ENCODE results near the gene CDK14.
"Not testable (repeated sequence)": the region's sequence is repeated elsewhere in the genome, so short reads cannot be mapped to it uniquely, and the experiment has no call there.

Gene CDK14

DNA sequence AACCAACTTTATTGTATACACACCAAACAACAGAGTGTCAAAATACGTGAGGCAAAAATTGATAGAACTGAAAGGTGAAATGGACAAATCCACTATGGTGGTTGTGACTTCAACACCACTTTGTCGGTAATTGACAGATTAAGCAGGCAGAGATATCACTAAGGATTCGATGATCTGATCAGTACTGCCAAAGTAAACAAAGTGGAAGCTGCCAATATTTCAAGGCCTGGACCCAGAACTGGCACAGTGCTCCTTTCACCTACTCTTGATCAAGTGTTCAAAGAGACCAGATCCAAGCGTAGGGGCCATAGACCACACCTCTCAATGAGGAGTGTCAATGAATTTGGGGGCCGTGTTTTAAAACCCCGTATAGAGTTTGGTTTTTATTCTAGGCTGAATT, 167.0 kb downstream of the CDK14 start:
- no peak for DNase-seq

DNA sequence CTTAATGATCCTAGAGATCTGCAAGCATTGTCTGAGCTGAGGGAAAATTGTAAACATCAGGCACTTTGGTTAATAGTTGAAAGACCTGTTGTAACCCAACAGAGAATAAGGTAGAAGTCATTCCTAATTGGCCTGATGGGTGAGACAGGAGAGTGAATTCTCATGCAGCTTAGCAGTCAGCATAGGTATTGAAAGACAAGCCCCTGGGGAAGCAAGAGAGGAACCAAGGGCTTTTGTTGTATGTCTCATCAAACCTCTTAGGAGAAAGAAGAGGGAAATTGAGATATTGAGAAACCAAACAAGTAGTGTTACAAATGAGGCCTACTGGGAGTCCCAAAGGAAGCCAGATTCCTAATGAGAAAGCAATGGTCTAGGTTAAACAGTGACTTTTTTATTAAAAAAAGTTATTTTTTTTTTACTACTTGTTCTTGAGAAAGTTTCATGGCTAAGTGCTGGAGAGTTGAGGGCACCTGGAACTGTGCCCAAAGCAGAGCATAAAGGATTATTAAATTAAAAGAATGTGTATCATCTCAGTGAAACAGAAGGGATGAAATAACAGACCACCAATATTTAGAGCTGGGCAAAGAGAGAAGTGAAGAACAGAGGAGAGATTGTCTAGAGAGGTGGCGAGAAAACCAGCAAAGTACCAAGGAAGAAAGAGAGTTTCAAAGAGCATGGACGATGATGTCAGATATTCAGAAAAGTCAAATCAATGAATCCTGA, 168.9 kb downstream of the CDK14 start:
- DNase-seq, result no peak

DNA sequence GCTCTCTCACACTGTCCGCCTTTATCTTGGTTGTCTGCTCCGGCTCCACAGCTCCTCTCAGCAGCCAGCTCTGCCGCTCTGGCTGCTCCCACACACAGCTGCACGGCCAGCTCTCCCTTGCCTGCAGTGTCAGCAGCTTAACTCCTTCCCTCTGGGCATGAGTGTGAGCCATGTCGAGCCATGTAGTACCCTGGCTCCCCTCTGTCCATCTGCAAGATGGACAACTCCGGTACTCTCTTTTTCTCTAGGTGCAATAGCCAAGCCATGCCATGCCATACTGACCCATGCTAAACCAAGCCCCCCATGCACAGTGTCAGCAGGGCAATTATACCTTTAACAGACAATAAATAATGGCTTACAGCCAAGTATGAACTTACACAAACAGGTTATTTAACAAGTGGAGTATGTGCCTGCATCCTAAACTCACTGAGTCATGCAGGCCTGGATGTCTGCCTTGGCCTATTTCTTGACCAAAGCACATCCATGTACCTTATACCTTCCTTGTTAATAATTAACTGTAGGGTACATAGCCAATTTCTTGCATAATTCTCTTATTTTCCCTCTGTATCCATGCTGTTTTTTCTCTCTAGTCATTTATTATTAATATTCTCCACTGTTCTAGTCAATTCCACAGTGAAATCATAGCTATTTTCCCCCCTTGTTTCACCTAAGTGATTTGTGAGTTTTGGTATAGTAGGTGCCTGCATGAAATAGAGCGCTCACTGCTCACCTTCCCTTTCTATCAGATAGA, 170.9 kb downstream of the CDK14 start:
- DNase-seq, result no peak

DNA sequence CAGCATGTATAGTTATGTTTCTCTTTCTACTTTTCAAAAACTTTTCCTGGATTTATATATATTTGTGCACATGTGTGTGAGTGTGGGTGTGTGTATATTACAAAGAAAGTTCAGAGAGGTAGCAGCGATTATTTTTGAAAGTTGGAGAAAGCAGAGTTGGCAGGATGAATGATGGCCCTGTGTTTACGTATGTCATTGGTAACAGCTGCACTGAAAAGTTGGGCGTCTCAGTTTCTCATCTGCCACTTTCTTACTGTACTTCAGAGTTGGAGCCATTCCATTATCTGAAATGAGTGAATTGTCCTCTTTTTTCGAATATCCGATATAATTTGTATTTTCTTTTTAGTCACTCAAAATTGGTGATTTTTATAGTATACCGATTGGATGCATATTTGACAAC, 172.2 kb downstream of the CDK14 start:
- no peak for DNase-seq

DNA sequence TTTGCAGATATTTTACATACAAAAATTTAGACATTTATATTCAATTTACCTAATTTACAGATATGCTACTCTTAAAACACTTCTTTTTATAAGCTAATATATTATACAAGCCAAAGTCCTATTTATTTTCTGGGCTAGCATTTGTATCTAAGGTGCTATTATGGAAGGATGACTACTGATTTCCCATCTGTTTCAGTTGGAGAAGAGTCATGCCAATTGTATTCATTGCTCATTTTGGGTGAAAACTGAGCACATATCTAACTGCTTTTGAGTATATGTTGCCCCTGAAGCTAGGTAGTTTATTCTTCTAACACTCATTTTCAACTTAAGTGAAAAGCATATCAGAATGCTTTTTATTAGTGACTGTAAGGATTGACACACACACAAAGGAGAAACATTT, 172.9 kb downstream of the CDK14 start:
- no peak for DNase-seq

DNA sequence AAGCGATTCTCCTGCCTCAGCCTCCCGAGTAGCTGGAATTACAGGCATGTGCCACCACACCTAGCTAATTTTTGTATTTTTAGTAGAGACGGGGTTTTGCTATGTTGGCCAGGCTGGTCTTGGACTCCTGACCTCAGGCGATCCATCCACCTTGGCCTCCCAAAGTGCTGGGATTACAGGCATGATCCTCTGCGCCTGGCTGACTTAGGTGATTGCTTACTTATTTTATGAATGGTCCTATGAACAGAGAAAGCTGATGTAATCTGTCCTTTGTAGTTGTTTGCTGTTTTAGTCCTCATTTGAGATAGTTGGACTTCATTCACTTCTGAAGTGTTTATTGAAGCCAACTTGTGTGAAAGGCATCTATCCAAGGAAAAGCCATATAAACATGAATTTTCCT, 173.4 kb downstream of the CDK14 start:
- DNase-seq, result not testable (repeated sequence)

DNA sequence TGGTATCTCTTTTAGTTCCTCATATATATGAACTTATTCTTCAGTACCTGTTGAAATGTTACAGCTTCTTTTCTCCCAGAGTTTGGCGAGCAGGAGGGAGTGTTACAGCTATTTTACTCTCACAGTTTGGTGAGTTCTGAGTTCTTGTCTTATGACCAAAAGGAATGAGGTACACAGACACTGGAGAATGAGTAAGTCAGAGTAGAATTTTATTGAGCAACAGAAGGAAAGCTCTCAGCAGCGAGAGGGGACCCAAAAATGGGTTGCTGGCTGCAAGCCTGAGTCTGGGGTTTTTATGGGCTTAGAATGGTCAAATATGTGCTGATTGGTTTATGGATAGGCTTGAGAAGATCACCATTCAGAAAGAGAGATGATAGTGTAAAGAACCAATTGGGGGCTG, 175.2 kb downstream of the CDK14 start:
- no peak for DNase-seq

DNA sequence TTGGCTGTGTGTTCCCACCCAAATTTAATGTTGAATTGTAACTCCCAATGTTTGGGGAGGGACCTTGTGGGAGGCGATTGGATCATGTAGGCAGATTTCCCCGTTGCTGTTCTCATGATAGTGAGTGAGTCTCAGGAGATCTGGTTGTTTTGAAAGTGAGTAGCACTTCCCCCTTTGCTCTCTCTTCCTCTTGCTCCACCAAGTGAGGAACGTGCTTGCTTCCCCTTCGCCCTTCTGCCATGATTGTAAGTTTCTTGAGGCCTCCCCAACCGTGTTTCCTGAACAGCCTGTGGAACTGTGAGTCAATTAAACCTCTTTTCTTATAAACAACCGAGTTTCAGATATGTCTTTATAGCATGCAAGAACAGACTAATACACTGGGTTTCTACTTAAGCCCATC, 176.3 kb downstream of the CDK14 start:
- DNase-seq, result no peak

DNA sequence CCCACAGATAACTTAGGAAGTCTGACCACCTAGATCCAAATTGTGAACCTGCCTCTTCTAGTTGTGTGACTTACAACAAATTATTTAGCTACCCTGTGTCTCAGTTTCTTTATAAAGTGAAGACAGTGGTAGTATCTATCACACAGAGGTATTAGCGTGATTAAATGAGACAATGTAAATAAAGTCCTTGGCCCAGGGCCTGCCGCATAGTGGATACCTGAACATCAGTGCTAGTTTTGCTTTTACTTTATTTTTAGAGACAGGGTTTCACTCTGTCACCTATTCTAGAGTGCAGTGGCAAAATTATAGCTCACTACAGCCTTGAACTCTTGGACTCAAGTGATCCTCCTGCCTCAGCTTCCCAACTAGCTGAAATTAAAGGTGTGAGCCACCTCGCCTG, 177.1 kb downstream of the CDK14 start:
- DNase-seq, result no peak

DNA sequence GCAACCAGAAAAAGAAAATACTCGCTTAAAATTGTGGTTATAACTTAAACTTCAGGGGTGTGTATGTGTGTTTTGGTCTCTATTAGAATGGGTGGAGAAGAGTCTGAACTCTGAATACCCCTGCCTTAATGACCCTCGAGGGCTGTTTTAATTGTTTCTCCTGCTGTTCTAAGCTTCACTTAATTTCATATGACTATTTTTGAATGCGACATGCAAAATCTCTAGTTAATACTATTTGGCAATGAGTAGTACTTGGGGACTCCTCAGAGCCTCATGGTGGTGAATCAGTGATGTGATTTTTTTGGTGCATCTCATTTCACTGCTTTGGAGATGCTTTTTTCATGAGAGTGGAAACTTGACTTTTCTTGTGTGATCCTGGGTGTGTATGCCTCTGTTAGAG, 178.6 kb downstream of the CDK14 start:
- DNase-seq, result no peak

DNA sequence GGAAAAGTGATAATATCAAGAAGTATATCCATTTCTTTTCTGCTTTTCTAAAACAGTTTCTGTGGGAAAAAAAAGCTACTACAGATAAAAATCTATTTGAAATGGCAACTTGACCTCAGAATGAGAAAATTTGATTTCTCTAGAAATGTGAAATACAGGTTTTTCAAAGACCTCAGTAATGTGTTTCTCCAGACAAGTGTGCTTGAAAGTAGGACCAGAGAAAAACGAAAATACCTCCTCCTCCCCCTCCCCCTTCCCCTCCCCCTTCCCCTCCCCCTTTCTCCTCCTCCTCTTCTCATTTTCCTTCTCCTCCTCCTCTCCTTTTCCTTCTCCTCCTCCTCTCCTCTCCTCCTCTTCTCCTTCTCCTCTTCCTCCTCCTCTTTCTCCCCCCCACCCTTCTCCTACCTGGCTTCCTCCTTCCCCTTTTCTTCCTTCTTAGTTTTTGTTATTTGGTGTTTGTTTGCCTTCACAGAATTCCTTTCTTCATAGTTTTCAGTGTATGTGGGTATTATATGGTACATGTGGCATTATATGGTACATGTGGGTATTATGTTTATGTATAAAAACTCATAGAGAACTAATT, 179.4 kb downstream of the CDK14 start:
- DNase-seq, result no peak

DNA sequence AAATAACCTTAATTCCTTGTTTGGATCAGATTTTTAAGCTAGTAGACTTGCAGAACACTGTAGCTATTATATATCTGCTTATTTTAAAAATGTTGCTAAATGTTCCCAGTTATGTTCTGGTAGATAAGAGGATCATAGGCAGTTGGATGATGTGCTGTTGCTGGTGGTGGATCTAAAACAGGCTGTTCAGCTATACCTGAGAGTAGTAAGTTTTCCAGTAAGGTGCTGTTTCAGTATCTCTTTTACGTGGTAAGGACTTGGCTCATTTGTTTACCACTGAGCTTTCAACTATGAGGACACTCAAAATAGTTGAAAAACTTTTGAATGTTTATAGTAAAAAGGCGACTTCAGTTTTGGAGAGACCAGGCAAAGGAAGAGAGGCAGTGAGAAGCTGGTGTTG, 180.9 kb downstream of the CDK14 start:
- DNase-seq, result no peak

DNA sequence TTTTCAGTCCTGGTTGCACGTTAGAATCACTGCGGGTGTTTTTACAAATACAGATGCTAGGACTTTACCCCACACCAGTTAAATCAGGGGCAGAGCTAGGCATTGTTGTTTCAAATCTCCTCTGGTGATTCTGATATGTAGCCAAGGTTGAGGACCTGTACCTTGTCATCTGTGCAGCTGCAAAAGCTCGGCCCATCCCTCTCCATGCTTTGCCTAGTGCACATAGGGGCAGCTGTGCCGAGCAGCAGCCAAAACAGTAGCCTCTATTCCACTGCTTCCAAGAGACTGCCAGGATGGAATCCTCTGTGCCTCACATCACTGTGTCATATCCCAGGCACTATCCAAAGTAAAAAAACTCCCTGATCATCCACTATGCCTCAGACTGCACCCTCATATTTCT, 181.3 kb downstream of the CDK14 start:
- no peak for DNase-seq

DNA sequence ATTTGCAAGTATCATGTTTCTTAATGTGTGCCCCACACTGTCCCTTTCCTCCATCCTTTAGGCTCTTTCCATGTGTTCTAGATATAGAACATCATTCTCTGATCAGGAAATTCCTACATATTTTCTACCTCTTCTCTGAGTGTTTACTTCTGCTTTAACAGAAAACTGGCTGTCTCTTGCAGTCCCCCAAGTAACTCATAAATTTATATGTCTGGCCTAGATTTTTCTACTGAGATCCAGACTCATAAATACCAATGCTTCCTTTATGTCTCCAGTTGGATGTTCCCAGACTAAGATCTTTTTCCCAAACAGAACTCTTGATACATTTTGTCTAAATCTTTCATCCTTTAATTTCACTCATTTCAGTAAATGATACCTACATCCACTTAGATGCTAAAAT, 181.8 kb downstream of the CDK14 start:
- no peak for DNase-seq

DNA sequence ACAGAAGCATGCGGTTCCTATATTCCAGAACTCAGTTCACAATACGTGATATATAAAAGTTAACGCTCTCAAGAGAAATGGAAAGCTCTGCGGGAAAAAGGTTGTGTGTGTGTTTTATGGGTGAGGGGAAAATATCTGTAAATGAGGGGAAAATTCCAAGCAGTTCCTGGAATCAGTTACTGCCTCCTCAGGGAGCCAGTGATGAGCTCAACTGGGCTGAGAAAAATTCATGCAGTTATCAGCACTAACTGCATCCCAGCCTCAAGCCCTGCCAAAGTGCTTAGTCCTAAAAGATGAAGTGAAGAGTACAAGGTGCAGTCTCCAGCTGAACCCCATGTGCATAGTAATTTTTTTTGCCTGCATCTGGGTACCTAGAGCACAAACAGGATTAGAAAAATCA, 191.9 kb downstream of the CDK14 start:
- DNase-seq, result no peak

DNA sequence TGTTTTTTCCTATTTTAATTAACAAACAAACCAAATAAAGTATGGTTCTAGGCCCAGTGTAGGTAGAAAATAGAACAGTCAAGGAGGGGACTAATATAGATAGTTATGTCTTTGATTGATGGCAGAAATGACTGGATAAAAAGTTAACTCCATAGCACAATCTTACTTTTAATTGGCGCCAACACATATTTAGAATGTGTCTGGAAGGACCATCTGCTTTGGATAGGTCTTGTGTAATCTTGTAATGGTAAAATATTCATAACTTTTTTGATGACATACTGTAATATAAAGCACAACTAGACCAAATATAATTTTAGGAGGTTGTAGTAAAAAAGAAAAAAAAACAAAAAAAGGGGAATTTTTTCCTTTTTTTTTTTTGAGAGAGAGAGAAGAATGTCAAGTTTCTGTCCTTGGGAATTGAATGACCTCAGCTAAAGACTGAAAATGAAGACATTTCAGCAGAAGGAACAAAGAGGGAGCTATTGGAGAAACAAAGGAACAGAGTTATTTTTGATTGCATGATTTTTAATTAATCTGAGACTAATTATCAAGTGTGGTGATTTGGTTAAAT, 193.7 kb downstream of the CDK14 start:
- DNase-seq, result no peak

DNA sequence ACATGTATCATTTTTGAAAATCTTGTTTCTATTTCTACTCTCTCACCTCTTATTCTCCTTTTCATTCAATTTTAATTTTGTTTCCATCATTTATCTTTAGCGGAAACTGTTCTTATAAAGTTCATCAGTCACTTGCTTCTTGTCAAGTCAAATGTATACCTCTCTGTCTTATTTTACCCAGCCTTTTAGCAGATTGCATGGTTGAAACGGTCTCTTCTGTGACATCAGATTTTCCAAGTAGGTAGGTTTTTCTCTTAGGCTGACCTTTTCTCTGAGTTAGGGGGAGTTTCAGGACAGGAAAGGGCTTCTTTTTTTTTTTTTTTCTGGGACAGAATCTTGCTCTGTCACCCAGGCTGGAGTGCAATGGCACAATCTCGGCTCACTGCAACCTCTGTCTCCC, 195.5 kb downstream of the CDK14 start:
- DNase-seq, result no peak

DNA sequence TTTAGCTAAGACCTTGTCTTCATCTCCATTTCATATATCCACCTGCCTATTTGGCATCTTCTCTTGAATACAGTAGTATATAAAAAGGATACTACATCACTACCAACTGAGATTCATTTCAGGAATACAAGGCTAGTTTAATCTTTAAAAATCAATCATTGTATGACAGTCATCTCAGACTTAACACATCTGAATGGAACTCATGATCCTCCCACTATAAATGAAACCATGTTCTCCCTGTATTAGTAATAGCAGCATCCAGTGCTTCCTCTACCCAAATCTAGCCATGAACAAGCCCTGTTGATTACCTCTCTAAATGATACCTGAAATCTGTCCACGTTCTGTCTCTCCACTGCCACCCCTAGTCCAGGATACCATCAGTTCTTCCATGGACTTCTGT, 196.2 kb downstream of the CDK14 start:
- DNase-seq, result no peak

DNA sequence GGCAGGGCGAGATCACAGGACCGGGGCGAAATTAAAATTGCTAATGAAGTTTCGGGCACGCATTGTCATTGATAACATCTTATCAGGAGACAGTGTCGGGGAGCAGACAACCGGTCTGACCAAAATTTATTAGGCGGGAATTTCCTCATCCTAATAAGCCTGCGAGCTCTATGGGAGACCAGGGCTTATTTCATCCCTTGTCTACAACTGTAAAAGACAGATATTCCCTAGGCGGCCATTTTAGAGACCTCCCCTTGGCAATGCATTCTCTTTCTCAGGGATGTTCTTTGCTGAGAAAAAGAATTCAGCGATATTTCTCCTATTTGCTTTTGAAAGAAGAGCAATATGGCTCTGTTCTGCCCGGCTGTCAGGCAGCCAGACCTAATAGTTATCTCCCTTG, 198.1 kb downstream of the CDK14 start:
- DNase-seq, result not testable (repeated sequence)

DNA sequence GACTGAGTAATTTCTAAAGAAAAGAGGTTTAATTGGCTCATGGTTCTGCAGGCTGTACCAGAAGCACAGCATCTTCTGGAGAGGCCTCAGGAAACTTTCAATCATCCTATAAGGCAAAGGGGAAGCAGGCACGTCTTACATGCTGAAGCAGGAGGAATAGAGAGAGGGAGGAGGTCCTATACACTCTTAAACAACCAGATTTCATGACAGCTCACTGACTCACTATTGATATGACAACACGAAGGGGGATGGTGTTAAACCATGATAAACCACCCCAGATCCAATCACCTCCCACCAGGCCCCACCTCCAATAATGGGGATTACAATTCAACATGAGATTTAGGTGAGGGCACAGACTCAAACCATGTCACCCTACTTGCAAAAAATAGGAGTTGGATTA, 201.5 kb downstream of the CDK14 start:
- DNase-seq, result no peak

DNA sequence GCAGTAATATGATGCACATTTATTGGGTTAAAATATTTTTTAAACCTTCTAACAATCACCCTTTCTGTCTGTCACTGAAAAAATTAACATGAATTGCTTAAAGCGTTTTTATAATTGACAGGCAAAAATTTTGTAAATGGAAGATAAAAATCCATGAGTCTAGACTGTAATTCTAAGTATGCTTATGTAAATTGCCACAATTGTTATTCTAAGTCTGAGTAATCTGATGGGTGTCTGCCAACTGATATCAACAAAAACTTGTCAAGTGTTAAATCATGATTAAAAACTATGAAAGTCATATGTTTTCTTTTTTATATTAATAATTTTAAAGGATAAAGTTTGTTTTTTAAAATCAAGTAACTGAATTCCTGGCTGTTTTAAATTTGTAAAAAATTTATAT, 208.2 kb downstream of the CDK14 start:
- no peak for DNase-seq

DNA sequence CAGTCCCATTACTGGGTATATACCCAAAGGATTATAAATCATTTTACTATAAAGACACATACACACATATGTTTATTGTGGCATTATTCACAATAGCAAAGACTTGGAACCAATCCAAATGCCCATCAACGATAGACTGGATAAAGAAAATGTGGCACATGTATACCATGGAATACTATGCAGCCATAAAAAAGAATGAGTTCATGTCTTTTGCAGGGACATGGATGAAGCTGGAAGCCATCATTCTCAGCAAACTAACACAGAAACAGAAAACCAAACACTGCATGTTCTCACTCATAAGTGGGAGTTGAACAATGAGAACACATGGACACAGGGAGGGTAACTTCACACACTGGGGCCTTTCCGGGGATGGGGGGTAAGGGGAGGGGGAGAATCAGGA, 219.4 kb downstream of the CDK14 start:
- DNase-seq, result not testable (repeated sequence)

DNA sequence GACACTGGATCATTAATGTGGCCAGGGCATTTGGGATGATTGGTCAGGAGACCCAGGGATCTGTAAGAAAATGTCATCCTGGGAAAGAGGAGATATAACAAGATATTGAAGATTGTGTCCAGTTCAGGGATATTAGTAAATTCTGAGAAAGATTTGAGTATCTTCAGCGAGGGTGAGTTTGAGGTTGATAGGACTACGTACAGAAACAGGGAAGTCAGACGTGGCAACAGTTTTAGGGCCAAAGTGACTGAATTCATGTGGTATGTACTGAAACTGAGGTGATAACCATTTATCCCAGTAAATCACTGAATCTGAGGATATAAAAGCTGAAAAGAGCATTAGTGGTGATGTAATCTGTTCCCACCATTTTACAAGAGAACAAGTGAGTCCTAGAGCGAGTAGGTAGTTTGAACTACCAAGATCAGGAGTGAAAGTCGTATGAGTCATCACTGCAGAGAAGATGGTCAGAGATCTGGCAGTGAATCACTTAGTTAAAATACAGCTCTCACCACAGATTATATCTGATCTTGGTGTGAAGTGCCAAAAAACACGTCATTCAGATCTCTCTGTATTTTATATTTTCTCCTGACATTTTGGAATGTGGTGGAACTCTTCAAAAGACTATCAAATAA, 220.5 kb downstream of the CDK14 start:
- DNase-seq, result peak; percentile 35

DNA sequence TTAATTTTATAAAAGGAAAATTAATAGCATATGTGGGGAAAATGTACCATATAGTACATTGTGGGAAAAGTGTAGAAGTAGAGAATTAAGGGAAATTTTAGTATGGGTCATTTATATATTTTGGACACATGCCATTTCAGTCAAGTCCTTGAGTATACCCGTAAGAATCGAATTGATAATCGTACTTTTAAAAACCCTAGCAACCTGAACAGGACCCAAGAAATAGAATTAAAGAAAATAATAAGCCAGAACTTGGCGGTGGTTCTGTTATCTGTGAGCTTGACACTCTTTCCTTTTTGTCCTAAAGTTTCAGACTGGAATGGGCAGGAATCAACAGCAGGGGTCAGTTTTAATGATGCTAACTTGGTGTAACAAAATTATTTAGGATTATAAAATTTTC, 221.0 kb downstream of the CDK14 start:
- no peak for DNase-seq
